ENCODE results near the gene HSPG2. TPM values are rescaled to one million over a fixed set of nuclear protein-coding genes. Genes with fewer than 3 reads are reported as not detected.

HSPG2 gene
- total and polyA plus RNA-seq, 2 donors (not counting 1 experiment from before 2014, with no cell fraction given), result 2.0 to 4.5 TPM

DNA sequence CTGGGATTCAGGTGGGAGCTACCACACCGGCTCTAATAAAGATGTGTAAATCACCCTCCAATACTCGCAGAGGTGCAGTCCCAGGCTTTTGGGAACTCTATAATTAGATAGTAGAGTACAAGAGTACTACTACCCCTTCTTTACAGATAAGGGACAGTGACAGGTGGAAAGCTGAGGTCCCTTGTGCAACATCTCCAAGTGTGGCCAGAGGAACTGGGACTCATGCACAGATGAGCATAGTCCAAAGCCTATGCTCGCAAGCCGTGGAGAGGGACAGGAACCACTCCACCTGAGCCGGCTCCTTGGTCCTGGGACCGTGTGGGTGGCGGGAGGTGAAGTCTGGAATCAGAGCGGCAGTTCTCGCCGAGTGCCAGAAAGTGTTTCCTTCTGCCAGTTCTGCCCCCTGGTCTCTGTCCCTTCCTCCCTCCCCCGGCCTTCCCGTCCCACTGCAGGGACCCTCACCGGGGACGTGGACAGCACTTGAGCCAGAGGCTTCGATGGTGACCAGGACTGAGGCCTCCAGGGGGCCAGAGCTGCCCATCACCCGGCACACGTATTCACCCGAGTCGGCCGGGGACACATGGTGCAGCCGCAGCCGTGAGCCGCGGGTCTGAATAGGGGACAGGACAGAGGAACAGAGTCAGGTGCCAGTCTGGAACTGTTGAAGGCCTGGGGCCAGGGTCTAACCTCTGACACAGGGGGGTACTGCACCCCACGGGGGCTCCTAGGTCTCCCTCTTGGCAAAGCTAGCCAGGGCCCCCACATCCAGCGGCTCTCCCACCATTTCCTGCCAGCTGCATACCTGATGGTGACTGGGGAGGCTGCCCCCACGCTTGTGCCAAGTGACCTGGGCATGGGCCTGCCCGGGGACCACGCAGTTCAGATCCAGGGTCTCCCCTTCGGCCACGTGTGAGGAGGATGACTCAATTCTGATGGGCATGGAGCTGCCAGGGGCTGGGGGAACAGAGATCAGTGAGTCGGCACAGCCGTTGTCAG is 91.2 kb downstream of the HSPG2 start:
- ATAC-seq (ENCODE audit: low read depth) (no peak), DNase-seq (no peak)
- H3K9me3 Mint-ChIP-seq (ENCODE audit: insufficient read depth), result no peaks in the 10 kb centered on the region
- no peak for TF ChIP-seq EZH2 (IDR thresholded peaks at IDR 0.05; ENCODE audit: borderline replicate concordance, insufficient read depth, low read depth, low read length, poor library complexity, severe bottlenecking)
- no peak for TF ChIP-seq CTCF (IDR thresholded peaks at IDR 0.05)
- Histone ChIP-seq H3K4me2 (replicated peaks; ENCODE audit: low read depth, low read length, poor library complexity, severe bottlenecking) (no peak overlapping the region), H2AFZ (ENCODE audit: insufficient read depth, low read depth, low read length, poor library complexity, severe bottlenecking) (no peak overlapping the region), H3K79me2 (ENCODE audit: control insufficient read depth, insufficient read depth, low read length) (no peaks in the 10 kb centered on the region), H3K27me3 (replicated peaks in 1 of 4; ENCODE audit: control extremely low read depth in 1 of 4, control insufficient read depth in 3 of 4, insufficient read depth in 4 of 4, low read length in 3 of 4) (no peaks in the 10 kb centered on the region), H3K36me3 (replicated peaks in 1 of 2; ENCODE audit: control extremely low read depth in 1 of 2, control insufficient read depth in 1 of 2, extremely low read depth in 1 of 2, insufficient read depth in 2 of 2, low read length in 1 of 2) (peaks cover 0 to 2% of the 10 kb centered on the region in 2 experiments), H3K27ac (ENCODE audit: low read length in 2 of 2) (no peak overlapping the region), H3K9me3 (ENCODE audit: control extremely low read depth in 1 of 3, control insufficient read depth in 2 of 3, insufficient read depth in 1 of 3, low read length in 2 of 3) (no peaks in the 10 kb centered on the region), H3K4me3 (ENCODE audit: control extremely low read depth in 1 of 5, extremely low read depth in 1 of 5, insufficient read depth in 1 of 5, low read depth in 2 of 5, low read length in 4 of 5) (no peak overlapping the region), H3K9ac (ENCODE audit: low read length) (no peak overlapping the region), H3K4me1 (ENCODE audit: control insufficient read depth in 2 of 2, insufficient read depth in 2 of 2, low read length in 2 of 2) (no peaks in the 10 kb centered on the region), H4K20me1 (ENCODE audit: control insufficient read depth, insufficient read depth, low read length, poor library complexity, severe bottlenecking) (no peaks in the 10 kb centered on the region)
- H3K4me1 Mint-ChIP-seq, result no peaks in the 10 kb centered on the region
- ChIA-PET POLR2A (no interaction called here), CTCF (no interaction called here)
- intact Hi-C loops (cut with micrococcal nuclease), result no loop called here
- no peak overlapping the region for H3K4me3 Mint-ChIP-seq
- H3K27ac Mint-ChIP-seq, result no peak overlapping the region
- 94% methylated on average over 29 of the region's 33 CpGs for WGBS (ENCODE audit: insufficient coverage)
- H3K27me3 Mint-ChIP-seq, result no peaks in the 10 kb centered on the region

DNA sequence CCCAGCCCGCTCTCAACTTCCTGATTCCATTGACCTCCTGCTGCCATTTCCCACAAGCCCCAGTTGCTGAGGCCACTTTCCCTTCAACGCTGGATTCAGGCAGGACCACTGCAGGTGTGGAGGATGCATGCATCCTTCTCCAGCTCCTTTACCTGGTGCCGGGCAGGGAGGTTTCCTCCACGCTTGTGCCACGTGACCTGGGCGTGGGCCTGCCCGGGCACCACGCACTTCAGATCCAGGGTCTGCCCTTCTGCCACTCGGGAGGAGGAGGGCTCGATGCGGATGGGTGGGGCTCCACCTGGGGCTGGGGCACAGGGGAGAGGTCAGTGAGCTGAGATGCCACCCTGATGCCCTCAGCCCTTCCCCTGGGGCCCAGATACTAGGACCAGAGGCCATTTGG is 93.1 kb downstream of the HSPG2 start:
- Histone ChIP-seq H3K4me1 (ENCODE audit: control insufficient read depth in 2 of 2, insufficient read depth in 2 of 2, low read length in 2 of 2) (no peaks in the 10 kb centered on the region), H3K27ac (ENCODE audit: low read length in 2 of 2) (no peak overlapping the region), H4K20me1 (ENCODE audit: control insufficient read depth, insufficient read depth, low read length, poor library complexity, severe bottlenecking) (no peaks in the 10 kb centered on the region), H3K9ac (ENCODE audit: low read length) (no peak overlapping the region), H3K79me2 (ENCODE audit: control insufficient read depth, insufficient read depth, low read length) (no peaks in the 10 kb centered on the region), H3K4me3 (ENCODE audit: control extremely low read depth in 1 of 5, extremely low read depth in 1 of 5, insufficient read depth in 1 of 5, low read depth in 2 of 5, low read length in 4 of 5) (no peak overlapping the region), H3K4me2 (replicated peaks; ENCODE audit: low read depth, low read length, poor library complexity, severe bottlenecking) (no peak overlapping the region), H3K36me3 (replicated peaks in 1 of 2; ENCODE audit: control extremely low read depth in 1 of 2, control insufficient read depth in 1 of 2, extremely low read depth in 1 of 2, insufficient read depth in 2 of 2, low read length in 1 of 2) (peaks cover 0 to 2% of the 10 kb centered on the region in 2 experiments), H3K27me3 (replicated peaks in 1 of 4; ENCODE audit: control extremely low read depth in 1 of 4, control insufficient read depth in 3 of 4, insufficient read depth in 4 of 4, low read length in 3 of 4) (no peaks in the 10 kb centered on the region), H3K9me3 (ENCODE audit: control extremely low read depth in 1 of 3, control insufficient read depth in 2 of 3, insufficient read depth in 1 of 3, low read length in 2 of 3) (no peaks in the 10 kb centered on the region), H2AFZ (ENCODE audit: insufficient read depth, low read depth, low read length, poor library complexity, severe bottlenecking) (no peak overlapping the region)
- ChIA-PET POLR2A (no interaction called here), CTCF (no interaction called here)
- Mint-ChIP-seq H3K4me1 (no peaks in the 10 kb centered on the region), H3K27ac (no peak overlapping the region), H3K9me3 (ENCODE audit: insufficient read depth) (no peaks in the 10 kb centered on the region), H3K27me3 (no peaks in the 10 kb centered on the region), H3K4me3 (no peak overlapping the region)
- intact Hi-C loops (cut with micrococcal nuclease), result no loop called here
- 97% methylated on average over 11 of the region's 11 CpGs for WGBS (ENCODE audit: insufficient coverage)
- ATAC-seq (ENCODE audit: low read depth), result no peak
- no peak for DNase-seq
- TF ChIP-seq CTCF (IDR thresholded peaks at IDR 0.05), result no peak
- no peak for TF ChIP-seq EZH2 (IDR thresholded peaks at IDR 0.05; ENCODE audit: borderline replicate concordance, insufficient read depth, low read depth, low read length, poor library complexity, severe bottlenecking)

Data from B cell (primary cell).